ENCODE data around the gene NT5C2. TPM values are rescaled to one million over a fixed set of nuclear protein-coding genes. Genes with fewer than 3 reads are reported as not detected.

Gene NT5C2
- total RNA-seq, 1 experiment from 2014 or later: 52.2 TPM

DNA sequence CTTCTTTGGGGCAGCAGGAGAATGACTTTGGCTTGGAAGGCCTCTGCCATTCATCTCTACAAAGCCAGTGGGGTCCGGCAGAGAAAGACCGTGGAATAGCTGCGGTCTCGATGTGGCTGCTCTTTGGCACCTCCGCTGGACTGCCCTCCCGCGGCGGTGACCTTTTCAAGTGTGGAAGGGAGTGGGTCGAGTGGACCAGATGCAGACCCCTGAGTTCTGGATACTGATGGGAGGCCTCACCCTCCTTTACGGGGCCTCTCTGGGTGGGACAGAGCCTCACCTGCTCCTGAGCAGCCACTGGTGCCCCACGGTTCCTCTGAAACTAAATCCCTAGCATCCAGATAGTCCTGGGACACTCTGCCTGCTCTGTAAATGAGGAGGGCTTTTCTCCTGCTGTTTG lies 113.1 kb downstream of the NT5C2 start:
- Mint-ChIP-seq H3K4me3 (ENCODE audit: unreplicated experiment) (no peak overlapping the region), H3K27me3 (ENCODE audit: insufficient read depth, unreplicated experiment) (no peaks in the 10 kb centered on the region), H3K9me3 (ENCODE audit: unreplicated experiment) (no peaks in the 10 kb centered on the region), H3K27ac (ENCODE audit: low read depth, unreplicated experiment) (no peak overlapping the region), H3K4me1 (ENCODE audit: insufficient read depth, unreplicated experiment) (no peaks in the 10 kb centered on the region), H3K36me3 (ENCODE audit: insufficient read depth, unreplicated experiment) (peaks cover 40% of the 10 kb centered on the region)
- no peak for DNase-seq (ENCODE audit: unreplicated experiment)
- no TSS peak for BruUV-seq (replicated peaks)
- TF ChIP-seq, protein P1, sequence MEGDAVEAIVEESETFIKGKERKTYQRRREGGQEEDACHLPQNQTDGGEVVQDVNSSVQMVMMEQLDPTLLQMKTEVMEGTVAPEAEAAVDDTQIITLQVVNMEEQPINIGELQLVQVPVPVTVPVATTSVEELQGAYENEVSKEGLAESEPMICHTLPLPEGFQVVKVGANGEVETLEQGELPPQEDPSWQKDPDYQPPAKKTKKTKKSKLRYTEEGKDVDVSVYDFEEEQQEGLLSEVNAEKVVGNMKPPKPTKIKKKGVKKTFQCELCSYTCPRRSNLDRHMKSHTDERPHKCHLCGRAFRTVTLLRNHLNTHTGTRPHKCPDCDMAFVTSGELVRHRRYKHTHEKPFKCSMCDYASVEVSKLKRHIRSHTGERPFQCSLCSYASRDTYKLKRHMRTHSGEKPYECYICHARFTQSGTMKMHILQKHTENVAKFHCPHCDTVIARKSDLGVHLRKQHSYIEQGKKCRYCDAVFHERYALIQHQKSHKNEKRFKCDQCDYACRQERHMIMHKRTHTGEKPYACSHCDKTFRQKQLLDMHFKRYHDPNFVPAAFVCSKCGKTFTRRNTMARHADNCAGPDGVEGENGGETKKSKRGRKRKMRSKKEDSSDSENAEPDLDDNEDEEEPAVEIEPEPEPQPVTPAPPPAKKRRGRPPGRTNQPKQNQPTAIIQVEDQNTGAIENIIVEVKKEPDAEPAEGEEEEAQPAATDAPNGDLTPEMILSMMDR (IDR thresholded peaks at IDR 0.05; ENCODE audit: unreplicated experiment): no peak
- POLR2A ChIA-PET: interaction anchor here (0.7 kb wide), 1 partner anchor 95 kb away, joined by 3 read pairs; no protein-coding TSS in a partner anchor
- intact Hi-C loops (cut with micrococcal nuclease): loop anchor here (10.0 kb wide), 1 partner anchor 255 kb away; no protein-coding TSS in a partner anchor
- CTCF ChIA-PET: interaction anchor here (1.1 to 2.1 kb wide), 3 partner anchors 10 to 254 kb away, joined by 3 to 9 read pairs (median 4); no protein-coding TSS in a partner anchor

DNA sequence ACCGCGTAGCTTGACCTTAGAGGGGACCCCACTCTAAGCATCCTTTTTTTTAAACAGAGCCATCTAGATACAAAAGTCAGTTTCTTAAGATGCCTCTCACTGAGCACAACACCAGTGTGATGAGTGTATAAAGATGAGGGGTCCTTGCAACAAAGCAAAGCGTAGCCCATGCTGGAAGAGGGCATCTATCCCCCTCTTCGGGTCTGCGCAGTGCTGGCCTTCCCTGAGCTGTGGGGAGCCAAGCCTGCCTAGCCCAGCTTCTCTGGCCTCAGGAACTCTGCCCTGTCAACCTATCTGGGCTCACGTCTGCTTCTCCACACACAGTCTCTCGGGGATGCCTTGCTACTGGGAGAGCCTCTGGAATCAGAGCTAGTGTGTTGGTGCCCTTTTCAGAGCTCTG lies 114.0 kb downstream of the NT5C2 start:
- no peak for DNase-seq (ENCODE audit: unreplicated experiment)
- Mint-ChIP-seq H3K27ac (ENCODE audit: low read depth, unreplicated experiment) (no peak overlapping the region), H3K27me3 (ENCODE audit: insufficient read depth, unreplicated experiment) (no peaks in the 10 kb centered on the region), H3K36me3 (ENCODE audit: insufficient read depth, unreplicated experiment) (peaks cover 34% of the 10 kb centered on the region), H3K4me1 (ENCODE audit: insufficient read depth, unreplicated experiment) (no peaks in the 10 kb centered on the region), H3K4me3 (ENCODE audit: unreplicated experiment) (no peak overlapping the region), H3K9me3 (ENCODE audit: unreplicated experiment) (no peaks in the 10 kb centered on the region)
- POLR2A ChIA-PET: interaction anchor here (0.7 kb wide), 2 partner anchors 96 to 151 kb away, joined by 3 read pairs; no protein-coding TSS in a partner anchor
- CTCF ChIA-PET: interaction anchor here (1.1 to 2.1 kb wide), 2 partner anchors 9 to 255 kb away, joined by 3 to 9 read pairs; no protein-coding TSS in a partner anchor
- TF ChIP-seq, protein P1 (IDR thresholded peaks at IDR 0.05; ENCODE audit: unreplicated experiment): no peak
- intact Hi-C loops (cut with micrococcal nuclease): no loop called here
- BruUV-seq (replicated peaks): no TSS peak

DNA sequence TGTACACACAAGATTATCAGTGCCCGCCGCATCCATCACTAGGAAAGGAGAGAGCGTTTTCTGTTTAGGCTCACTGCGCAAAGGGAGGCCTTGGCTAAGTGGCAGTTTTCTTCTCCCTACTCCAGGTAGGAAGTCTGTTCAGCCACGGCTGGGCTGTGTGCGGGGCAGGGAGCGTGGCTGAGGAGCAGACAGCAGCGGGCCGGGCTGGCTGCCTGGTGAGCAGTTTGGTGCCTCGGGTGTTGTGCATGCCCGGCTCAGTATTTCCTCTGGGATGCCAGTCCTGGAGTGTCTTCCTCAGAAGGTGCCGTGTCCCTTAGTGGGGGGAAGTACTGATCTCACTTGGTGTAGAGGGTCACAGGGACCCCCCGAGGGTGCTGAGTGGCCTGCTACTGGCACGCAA lies 114.4 kb downstream of the NT5C2 start:
- no peak overlapping the region for H3K27ac Mint-ChIP-seq (ENCODE audit: low read depth, unreplicated experiment)
- H3K36me3 Mint-ChIP-seq (ENCODE audit: insufficient read depth, unreplicated experiment): peaks cover 32% of the 10 kb centered on the region
- no TSS peak for BruUV-seq (replicated peaks)
- no peaks in the 10 kb centered on the region for H3K9me3 Mint-ChIP-seq (ENCODE audit: unreplicated experiment)
- intact Hi-C loops (cut with micrococcal nuclease): no loop called here
- POLR2A ChIA-PET: interaction anchor here (0.7 kb wide), 1 partner anchor 151 kb away, joined by 3 read pairs; no protein-coding TSS in a partner anchor
- no peaks in the 10 kb centered on the region for H3K4me1 Mint-ChIP-seq (ENCODE audit: insufficient read depth, unreplicated experiment)
- no peak for DNase-seq (ENCODE audit: unreplicated experiment)
- no peaks in the 10 kb centered on the region for H3K27me3 Mint-ChIP-seq (ENCODE audit: insufficient read depth, unreplicated experiment)
- no peak overlapping the region for H3K4me3 Mint-ChIP-seq (ENCODE audit: unreplicated experiment)
- CTCF ChIA-PET: interaction anchor here (0.7 to 2.1 kb wide), 4 partner anchors 9 to 255 kb away, joined by 3 to 9 read pairs (median 4); no protein-coding TSS in a partner anchor
- TF ChIP-seq, protein P1 (IDR thresholded peaks at IDR 0.05; ENCODE audit: unreplicated experiment): no peak

DNA sequence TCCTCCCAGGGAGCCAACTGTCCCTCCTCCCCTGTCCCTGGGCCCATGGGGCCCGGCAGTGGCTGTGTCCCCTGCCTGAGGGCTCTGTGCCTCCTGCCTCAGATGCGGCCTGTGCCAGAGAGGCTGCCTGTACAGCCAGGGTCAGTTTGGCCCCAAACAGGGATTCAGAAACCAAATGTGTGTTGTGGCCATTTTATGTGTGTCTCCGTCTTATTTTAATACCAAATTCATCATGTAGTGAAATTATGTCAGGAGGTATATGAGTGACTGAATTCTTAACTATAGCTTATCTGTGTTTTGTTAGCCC lies 114.8 kb downstream of the NT5C2 start:
- no peak overlapping the region for H3K4me3 Mint-ChIP-seq (ENCODE audit: unreplicated experiment)
- no peaks in the 10 kb centered on the region for H3K27me3 Mint-ChIP-seq (ENCODE audit: insufficient read depth, unreplicated experiment)
- POLR2A ChIA-PET: no interaction called here
- H3K9me3 Mint-ChIP-seq (ENCODE audit: unreplicated experiment): no peaks in the 10 kb centered on the region
- TF ChIP-seq, protein P1 (IDR thresholded peaks at IDR 0.05; ENCODE audit: unreplicated experiment): no peak
- H3K36me3 Mint-ChIP-seq (ENCODE audit: insufficient read depth, unreplicated experiment): peaks cover 29% of the 10 kb centered on the region
- H3K27ac Mint-ChIP-seq (ENCODE audit: low read depth, unreplicated experiment): no peak overlapping the region
- no peak for DNase-seq (ENCODE audit: unreplicated experiment)
- CTCF ChIA-PET: interaction anchor here (0.7 to 2.1 kb wide), 4 partner anchors 8 to 177 kb away, joined by 3 to 9 read pairs (median 5); no protein-coding TSS in a partner anchor
- intact Hi-C loops (cut with micrococcal nuclease): no loop called here
- no peaks in the 10 kb centered on the region for H3K4me1 Mint-ChIP-seq (ENCODE audit: insufficient read depth, unreplicated experiment)
- no TSS peak for BruUV-seq (replicated peaks)
